ENCODE data around the gene CD53. TPM values are rescaled to one million over a fixed set of nuclear protein-coding genes. Genes with fewer than 3 reads are reported as not detected.
A peak's percentile ranks its signal among the peaks of the same experiment; 100 is the strongest.

The CD53 gene
- total and polyA plus RNA-seq, 12 donors: 2.1 to 55.2 (median 5.6) TPM

GRCh38 chr1:110877776-110878175 is 4.8 kb downstream of the CD53 start:
- Histone ChIP-seq H3K27me3 (peaks cover 0 to 6% (median 0%) of the 10 kb centered on the region in 7 donors), H3K4me1 (peaks cover 0 to 69% (median 0%) of the 10 kb centered on the region in 9 donors), H3K4me3 (peak overlapping the region in 1 of 10 donors; percentile 31), H3K9me3 (no peaks in the 10 kb centered on the region), H3K27ac (peak overlapping the region in 1 of 10 donors; percentile 95), H3K36me3 (no peaks in the 10 kb centered on the region)
- 78 to 83% methylated on average over 8 of the region's 8 CpGs for WGBS, 2 donors
- DNase-seq: no peak
- no peak for ATAC-seq
- TF ChIP-seq CTCF (IDR thresholded peaks at IDR 0.05): no peak
- intact Hi-C loops (cut with DNase I): no loop called here

DNA sequence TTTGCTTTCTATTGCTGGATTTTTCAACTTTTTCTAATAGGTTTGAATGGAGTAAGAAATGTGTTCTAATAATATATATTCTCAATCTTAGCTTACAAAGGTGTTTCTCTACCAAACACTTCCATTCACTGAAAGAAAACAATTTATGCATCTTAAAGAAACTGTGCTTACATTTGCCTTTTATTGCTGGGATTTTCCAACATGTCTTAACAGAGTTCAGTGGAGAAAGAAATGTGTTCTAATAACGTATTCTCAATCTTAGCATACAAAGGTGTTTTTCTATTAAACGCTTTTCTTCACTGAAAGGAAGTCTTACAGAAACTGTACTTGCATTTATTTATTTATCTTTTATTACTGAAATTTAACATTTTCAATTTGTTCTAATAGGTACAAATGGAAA is 5.6 kb downstream of the CD53 start:
- intact Hi-C loops (cut with DNase I): no loop called here
- DNase-seq (no peak), ATAC-seq (no peak)
- WGBS, 2 donors: 78 to 85% methylated on average over 2 of the region's 2 CpGs
- Histone ChIP-seq H3K9me3 (no peaks in the 10 kb centered on the region), H3K4me1 (peaks cover 0 to 76% (median 0%) of the 10 kb centered on the region in 9 donors), H3K27ac (peak overlapping the region in 1 of 10 donors; percentile 95), H3K27me3 (peaks cover 0 to 6% (median 0%) of the 10 kb centered on the region in 7 donors), H3K36me3 (no peaks in the 10 kb centered on the region), H3K4me3 (peak overlapping the region in 1 of 10 donors; percentile 31)
- no peak for TF ChIP-seq CTCF (IDR thresholded peaks at IDR 0.05)

- H3K27me3 ChIP-seq: peaks cover 0 to 6% (median 0%) of the 10 kb centered on the region in 7 donors
- ATAC-seq (no peak), DNase-seq (no peak)
- peak overlapping the region in 1 of 10 donors; percentile 95 for H3K27ac ChIP-seq
- no peaks in the 10 kb centered on the region for H3K36me3 ChIP-seq
- intact Hi-C loops (cut with DNase I): no loop called here
- peak overlapping the region in 1 of 10 donors; percentile 2 for H3K4me3 ChIP-seq
- 81 to 84% methylated on average over 3 of the region's 3 CpGs for WGBS, 2 donors
- H3K9me3 ChIP-seq: no peaks in the 10 kb centered on the region
- H3K4me1 ChIP-seq: peaks cover 0 to 80% (median 0%) of the 10 kb centered on the region in 9 donors
- no peak for TF ChIP-seq CTCF (IDR thresholded peaks at IDR 0.05)
These were observed 6.0 kb downstream of the CD53 start for GRCh38 chr1:110878993-110879392.

GRCh38 chr1:110879758-110880606 is 7.0 kb downstream of the CD53 start:
- no peak for DNase-seq
- no peak for TF ChIP-seq CTCF (IDR thresholded peaks at IDR 0.05)
- Histone ChIP-seq H3K27ac (peak overlapping the region in 1 of 10 donors; percentile 95), H3K4me3 (peak overlapping the region in 1 of 10 donors; percentile 1), H3K27me3 (peaks cover 0 to 6% (median 0%) of the 10 kb centered on the region in 7 donors), H3K4me1 (peaks cover 0 to 87% (median 0%) of the 10 kb centered on the region in 9 donors), H3K36me3 (no peaks in the 10 kb centered on the region), H3K9me3 (no peaks in the 10 kb centered on the region)
- WGBS, 2 donors: 41 to 52% methylated on average over 7 of the region's 7 CpGs
- intact Hi-C loops (cut with DNase I): no loop called here
- peak in 3 of 8 donors; percentile 4 to 62 (median 37) for ATAC-seq

Data from heart right ventricle (tissue), 16 donors.